Stimulated activated effector memory CD8-positive, alpha-beta T cell treated with anti-CD3 and anti-CD28 coated beads, Interleukin-12 subunit alpha, Interleukin-12 subunit beta, amount 100 ng/mL, for 72 hours (primary cell): ENCODE results near the gene CORO2A.

Experiments
- ATAC-seq: fragments of 150-1000 bp; cut with Tn5 transposase; 2 replicates; pipeline ENCODE4 v1.10.0; 2021
- DNase-seq, 2 donors: peaks; one replicate each; pipeline ENCODE4 v3.0.0; 2021 to 2022; ENCODE audit warnings: low spot score in 2 of 2
- H3K27ac Mint-ChIP-seq: one replicate; pipeline ENCODE4 v1.8.0; 2022; ENCODE audit warnings: mild to moderate bottlenecking, mixed read lengths
- H3K36me3 Mint-ChIP-seq: one replicate; pipeline ENCODE4 v1.8.0; 2022; ENCODE audit warnings: mild to moderate bottlenecking, mixed read lengths
- H3K4me1 Mint-ChIP-seq: one replicate; pipeline ENCODE4 v1.8.0; 2022; ENCODE audit warnings: mixed read lengths
- H3K4me3 Mint-ChIP-seq: one replicate; pipeline ENCODE4 v1.8.0; 2022; ENCODE audit warnings: mild to moderate bottlenecking, mixed read lengths
- H3K9me3 Mint-ChIP-seq: one replicate; pipeline ENCODE4 v1.8.0; 2022; ENCODE audit warnings: mixed read lengths

CORO2A gene

GRCh38 chr9:98108531-98109031, 83.9 kb downstream of the CORO2A start:
- H3K36me3 Mint-ChIP-seq: peaks cover 56% of the 10 kb centered on the region
- peak; percentile 75 for ATAC-seq

GRCh38 chr9:98107926-98108325, 84.5 kb downstream of the CORO2A start:
- Mint-ChIP-seq H3K4me1 (peaks cover 68% of the 10 kb centered on the region), H3K9me3 (no peaks in the 10 kb centered on the region), H3K4me3 (peak overlapping the region; percentile 56), H3K27ac (peak overlapping the region; percentile 89), H3K36me3 (peaks cover 56% of the 10 kb centered on the region)
- DNase-seq (no peak), ATAC-seq (peak; percentile 14)

More at GRCh38 chr9:98108531-98109031, 83.9 kb downstream of the CORO2A start:
- H3K9me3 Mint-ChIP-seq: no peaks in the 10 kb centered on the region
- H3K4me1 Mint-ChIP-seq: peaks cover 67% of the 10 kb centered on the region
- no peak for DNase-seq
- peak overlapping the region; percentile 89 for H3K27ac Mint-ChIP-seq
- H3K4me3 Mint-ChIP-seq: peak overlapping the region; percentile 56

- Mint-ChIP-seq H3K36me3 (peaks cover 54% of the 10 kb centered on the region), H3K4me3 (no peak overlapping the region), H3K27ac (peak overlapping the region; percentile 94), H3K4me1 (peaks cover 84% of the 10 kb centered on the region), H3K9me3 (no peaks in the 10 kb centered on the region)
- ATAC-seq (no peak), DNase-seq (no peak)
Observed at GRCh38 chr9:98105006-98105405, 87.4 kb downstream of the CORO2A start.

- peaks cover 54% of the 10 kb centered on the region for H3K36me3 Mint-ChIP-seq
- ATAC-seq (no peak), DNase-seq (peak in 1 of 2 donors; percentile 59)
- H3K4me1 Mint-ChIP-seq: peaks cover 84% of the 10 kb centered on the region
- H3K4me3 Mint-ChIP-seq: peak overlapping the region; percentile 49
- H3K9me3 Mint-ChIP-seq: no peaks in the 10 kb centered on the region
- H3K27ac Mint-ChIP-seq: peak overlapping the region; percentile 94
Observed at GRCh38 chr9:98104445-98104881, 88.0 kb downstream of the CORO2A start.

- ATAC-seq (peak; percentile 98), DNase-seq (peak; percentile 39 to 84)
- H3K27ac Mint-ChIP-seq: peak overlapping the region; percentile 94
- H3K4me3 Mint-ChIP-seq: peak overlapping the region; percentile 55
- no peaks in the 10 kb centered on the region for H3K9me3 Mint-ChIP-seq
- peaks cover 58% of the 10 kb centered on the region for H3K36me3 Mint-ChIP-seq
- peaks cover 75% of the 10 kb centered on the region for H3K4me1 Mint-ChIP-seq
Observed at GRCh38 chr9:98101868-98102273, 90.6 kb downstream of the CORO2A start.

- Mint-ChIP-seq H3K9me3 (no peaks in the 10 kb centered on the region), H3K36me3 (peaks cover 57% of the 10 kb centered on the region), H3K27ac (peak overlapping the region; percentile 94)
Observed at GRCh38 chr9:98101416-98101815, 91.0 kb downstream of the CORO2A start.

GRCh38 chr9:98100456-98100855, 92.0 kb downstream of the CORO2A start:
- Mint-ChIP-seq H3K27ac (peak overlapping the region; percentile 94), H3K4me1 (peaks cover 70% of the 10 kb centered on the region), H3K36me3 (peaks cover 57% of the 10 kb centered on the region), H3K4me3 (peak overlapping the region; percentile 55), H3K9me3 (no peaks in the 10 kb centered on the region)
- DNase-seq: no peak
- ATAC-seq: no peak

More at GRCh38 chr9:98101416-98101815, 91.0 kb downstream of the CORO2A start:
- DNase-seq (no peak), ATAC-seq (no peak)
- H3K4me3 Mint-ChIP-seq: peak overlapping the region; percentile 55
- H3K4me1 Mint-ChIP-seq: peaks cover 77% of the 10 kb centered on the region

- DNase-seq: no peak
- Mint-ChIP-seq H3K4me3 (peak overlapping the region; percentile 55), H3K36me3 (peaks cover 62% of the 10 kb centered on the region)
Observed at GRCh38 chr9:98099898-98100297, 92.5 kb downstream of the CORO2A start.

GRCh38 chr9:98099346-98099745, 93.1 kb downstream of the CORO2A start:
- H3K27ac Mint-ChIP-seq: peak overlapping the region; percentile 94
- ATAC-seq (no peak), DNase-seq (no peak)
- peaks cover 64% of the 10 kb centered on the region for H3K4me1 Mint-ChIP-seq
- peak overlapping the region; percentile 55 for H3K4me3 Mint-ChIP-seq
- H3K9me3 Mint-ChIP-seq: no peaks in the 10 kb centered on the region
- H3K36me3 Mint-ChIP-seq: peaks cover 63% of the 10 kb centered on the region

More at GRCh38 chr9:98099898-98100297, 92.5 kb downstream of the CORO2A start:
- no peak for ATAC-seq
- no peaks in the 10 kb centered on the region for H3K9me3 Mint-ChIP-seq
- H3K27ac Mint-ChIP-seq: peak overlapping the region; percentile 94
- peaks cover 64% of the 10 kb centered on the region for H3K4me1 Mint-ChIP-seq

- peak overlapping the region; percentile 94 for H3K27ac Mint-ChIP-seq
- no peaks in the 10 kb centered on the region for H3K9me3 Mint-ChIP-seq
- peak; percentile 70 for ATAC-seq
- peak overlapping the region; percentile 25 for H3K4me3 Mint-ChIP-seq
- H3K36me3 Mint-ChIP-seq: peaks cover 66% of the 10 kb centered on the region
- peak; percentile 10 to 71 for DNase-seq
- peaks cover 65% of the 10 kb centered on the region for H3K4me1 Mint-ChIP-seq
Observed at GRCh38 chr9:98097836-98098235, 94.6 kb downstream of the CORO2A start.

GRCh38 chr9:98096091-98096490, 96.3 kb downstream of the CORO2A start:
- H3K4me1 Mint-ChIP-seq: peaks cover 59% of the 10 kb centered on the region
- no peaks in the 10 kb centered on the region for H3K9me3 Mint-ChIP-seq
- no peak overlapping the region for H3K4me3 Mint-ChIP-seq
- H3K36me3 Mint-ChIP-seq: peaks cover 61% of the 10 kb centered on the region
- DNase-seq (no peak), ATAC-seq (no peak)
- peak overlapping the region; percentile 94 for H3K27ac Mint-ChIP-seq

GRCh38 chr9:98095401-98095800, 97.0 kb downstream of the CORO2A start:
- peaks cover 56% of the 10 kb centered on the region for H3K4me1 Mint-ChIP-seq
- H3K4me3 Mint-ChIP-seq: no peak overlapping the region
- H3K36me3 Mint-ChIP-seq: peaks cover 68% of the 10 kb centered on the region
- no peaks in the 10 kb centered on the region for H3K9me3 Mint-ChIP-seq
- ATAC-seq: no peak
- peak overlapping the region; percentile 94 for H3K27ac Mint-ChIP-seq
- DNase-seq: no peak

- Mint-ChIP-seq H3K36me3 (peaks cover 69% of the 10 kb centered on the region), H3K9me3 (no peaks in the 10 kb centered on the region), H3K4me1 (peaks cover 54% of the 10 kb centered on the region), H3K4me3 (no peak overlapping the region), H3K27ac (peak overlapping the region; percentile 87)
- DNase-seq (no peak), ATAC-seq (no peak)
Observed at GRCh38 chr9:98094851-98095250, 97.6 kb downstream of the CORO2A start.

GRCh38 chr9:98094316-98094715, 98.1 kb downstream of the CORO2A start:
- Mint-ChIP-seq H3K4me3 (no peak overlapping the region), H3K36me3 (peaks cover 69% of the 10 kb centered on the region), H3K27ac (peak overlapping the region; percentile 87), H3K4me1 (peaks cover 54% of the 10 kb centered on the region), H3K9me3 (no peaks in the 10 kb centered on the region)
- ATAC-seq (no peak), DNase-seq (no peak)

GRCh38 chr9:98092613-98092931, 99.9 kb downstream of the CORO2A start:
- Mint-ChIP-seq H3K36me3 (peaks cover 59% of the 10 kb centered on the region), H3K4me1 (peaks cover 47% of the 10 kb centered on the region), H3K9me3 (no peaks in the 10 kb centered on the region), H3K27ac (peak overlapping the region; percentile 77), H3K4me3 (no peak overlapping the region)
- ATAC-seq (no peak), DNase-seq (no peak)

GRCh38 chr9:98091735-98092612, 100.5 kb downstream of the CORO2A start:
- Mint-ChIP-seq H3K4me1 (peaks cover 43% of the 10 kb centered on the region), H3K9me3 (no peaks in the 10 kb centered on the region), H3K27ac (peak overlapping the region; percentile 77), H3K36me3 (peaks cover 57% of the 10 kb centered on the region), H3K4me3 (no peak overlapping the region)
- ATAC-seq: no peak
- no peak for DNase-seq
